ENCODE data around the gene PRDM16. TPM values are rescaled to one million over a fixed set of nuclear protein-coding genes. Genes with fewer than 3 reads are reported as not detected.

The PRDM16 gene
- polyA plus RNA-seq, 1 donor (not counting 4 experiments of a cell fraction or from before 2014, with no cell fraction given) = 0.05 TPM

DNA sequence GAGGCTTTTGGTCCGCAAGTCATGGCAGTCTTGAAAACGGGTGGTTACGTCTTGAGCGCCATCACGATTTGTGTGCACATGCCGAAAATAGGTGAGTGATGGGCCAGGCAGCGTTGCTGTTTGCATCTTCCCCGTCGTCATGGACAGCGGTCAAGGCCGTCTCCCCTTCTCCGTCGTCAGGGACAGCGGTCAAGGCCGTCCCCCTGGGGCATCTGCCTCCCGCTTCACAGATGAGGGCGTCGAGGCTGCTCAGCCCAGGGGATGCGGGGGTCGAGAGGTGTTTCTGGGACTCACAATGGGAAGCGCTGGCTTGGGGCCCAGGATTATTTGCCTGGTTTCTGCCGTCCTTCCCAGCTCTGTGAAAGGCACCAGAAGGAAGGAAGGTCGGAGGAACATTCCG, 162.2 kb downstream of the PRDM16 start:
- no peak for DNase-seq (ENCODE audit: low read depth, low spot score)
- Histone ChIP-seq H3K4me2 (ENCODE audit: control insufficient read depth, extremely low read depth, insufficient read depth, low read depth, low read length) (no peak overlapping the region), H3K4me1 (ENCODE audit: control insufficient read depth, extremely low read depth, insufficient read depth, low read length) (no peaks in the 10 kb centered on the region), H3K9me1 (ENCODE audit: control insufficient read depth, extremely low read depth, insufficient read depth, low read length) (no peaks in the 10 kb centered on the region), H2AFZ (ENCODE audit: control insufficient read depth, low read length) (no peak overlapping the region), H3K9ac (ENCODE audit: control insufficient read depth, extremely low read depth, insufficient read depth, low read length) (no peak overlapping the region), H3K27ac (ENCODE audit: control insufficient read depth, insufficient read depth, low read length) (no peak overlapping the region), H3K9me3 (ENCODE audit: control insufficient read depth, low read depth, low read length) (peaks cover 2% of the 10 kb centered on the region), H3K36me3 (ENCODE audit: control insufficient read depth in 2 of 2, extremely low read depth in 1 of 2, insufficient read depth in 2 of 2, low read length in 2 of 2) (no peaks in the 10 kb centered on the region), H4K20me1 (ENCODE audit: control insufficient read depth, extremely low read depth, insufficient read depth, low read length) (no peaks in the 10 kb centered on the region), H3K4me3 (ENCODE audit: control insufficient read depth in 2 of 3, extremely low read depth in 1 of 3, insufficient read depth in 2 of 3, low read depth in 1 of 3, low read length in 3 of 3) (no peak overlapping the region), H3K79me2 (ENCODE audit: control insufficient read depth, insufficient read depth, low read length) (no peaks in the 10 kb centered on the region), H3K27me3 (ENCODE audit: control insufficient read depth, extremely low read depth, insufficient read depth, low read length) (no peaks in the 10 kb centered on the region)
- dilution Hi-C loops (cut with MboI; ENCODE audit: extremely low pct_ligation_motif_present, low sequenced_read_pairs) = no loop called here
- no peak for TF ChIP-seq EZH2 (IDR thresholded peaks at IDR 0.05; ENCODE audit: low read length)
- TF ChIP-seq, protein P1, sequence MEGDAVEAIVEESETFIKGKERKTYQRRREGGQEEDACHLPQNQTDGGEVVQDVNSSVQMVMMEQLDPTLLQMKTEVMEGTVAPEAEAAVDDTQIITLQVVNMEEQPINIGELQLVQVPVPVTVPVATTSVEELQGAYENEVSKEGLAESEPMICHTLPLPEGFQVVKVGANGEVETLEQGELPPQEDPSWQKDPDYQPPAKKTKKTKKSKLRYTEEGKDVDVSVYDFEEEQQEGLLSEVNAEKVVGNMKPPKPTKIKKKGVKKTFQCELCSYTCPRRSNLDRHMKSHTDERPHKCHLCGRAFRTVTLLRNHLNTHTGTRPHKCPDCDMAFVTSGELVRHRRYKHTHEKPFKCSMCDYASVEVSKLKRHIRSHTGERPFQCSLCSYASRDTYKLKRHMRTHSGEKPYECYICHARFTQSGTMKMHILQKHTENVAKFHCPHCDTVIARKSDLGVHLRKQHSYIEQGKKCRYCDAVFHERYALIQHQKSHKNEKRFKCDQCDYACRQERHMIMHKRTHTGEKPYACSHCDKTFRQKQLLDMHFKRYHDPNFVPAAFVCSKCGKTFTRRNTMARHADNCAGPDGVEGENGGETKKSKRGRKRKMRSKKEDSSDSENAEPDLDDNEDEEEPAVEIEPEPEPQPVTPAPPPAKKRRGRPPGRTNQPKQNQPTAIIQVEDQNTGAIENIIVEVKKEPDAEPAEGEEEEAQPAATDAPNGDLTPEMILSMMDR (optimal IDR thresholded peaks at IDR 0.05 in 1 of 3, IDR thresholded peaks at IDR 0.05 in 1 of 3, conservative IDR thresholded peaks at IDR 0.05 in 1 of 3; ENCODE audit: extremely low read depth in 1 of 3, insufficient read depth in 2 of 3, low read length in 3 of 3) = no peak
- FAIRE-seq = no peak

DNA sequence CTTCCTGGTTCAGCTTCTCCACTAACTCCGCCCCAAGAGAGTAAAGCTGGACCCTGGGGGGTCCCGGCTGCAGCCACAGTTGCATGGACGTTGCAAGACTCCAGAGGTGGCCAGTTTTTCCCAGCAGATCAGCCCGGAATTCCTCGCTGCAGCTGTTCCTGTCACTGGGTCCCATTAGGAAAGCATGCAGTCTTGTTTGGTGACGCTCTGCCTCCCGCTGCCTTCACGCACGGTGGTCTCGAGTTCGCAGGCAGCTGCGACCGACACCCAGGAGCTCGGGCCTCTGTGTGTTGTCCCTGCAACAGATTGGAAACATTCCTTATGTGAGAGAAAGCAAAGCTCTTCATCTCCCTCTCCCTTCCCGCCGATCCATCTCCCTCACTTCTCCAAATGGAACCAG, 162.8 kb downstream of the PRDM16 start:
- no peaks in the 10 kb centered on the region for H3K27me3 ChIP-seq (ENCODE audit: control insufficient read depth, extremely low read depth, insufficient read depth, low read length)
- peaks cover 2% of the 10 kb centered on the region for H3K9me3 ChIP-seq (ENCODE audit: control insufficient read depth, low read depth, low read length)
- H3K9me1 ChIP-seq (ENCODE audit: control insufficient read depth, extremely low read depth, insufficient read depth, low read length) = no peaks in the 10 kb centered on the region
- TF ChIP-seq, protein P1 (optimal IDR thresholded peaks at IDR 0.05 in 1 of 3, IDR thresholded peaks at IDR 0.05 in 1 of 3, conservative IDR thresholded peaks at IDR 0.05 in 1 of 3; ENCODE audit: extremely low read depth in 1 of 3, insufficient read depth in 2 of 3, low read length in 3 of 3) = no peak
- no peak for TF ChIP-seq EZH2 (IDR thresholded peaks at IDR 0.05; ENCODE audit: low read length)
- no peak overlapping the region for H3K9ac ChIP-seq (ENCODE audit: control insufficient read depth, extremely low read depth, insufficient read depth, low read length)
- H3K4me1 ChIP-seq (ENCODE audit: control insufficient read depth, extremely low read depth, insufficient read depth, low read length) = no peaks in the 10 kb centered on the region
- no peaks in the 10 kb centered on the region for H3K79me2 ChIP-seq (ENCODE audit: control insufficient read depth, insufficient read depth, low read length)
- H3K4me2 ChIP-seq (ENCODE audit: control insufficient read depth, extremely low read depth, insufficient read depth, low read depth, low read length) = no peak overlapping the region
- H3K4me3 ChIP-seq (ENCODE audit: control insufficient read depth in 2 of 3, extremely low read depth in 1 of 3, insufficient read depth in 2 of 3, low read depth in 1 of 3, low read length in 3 of 3) = no peak overlapping the region
- FAIRE-seq (no peak), DNase-seq (ENCODE audit: low read depth, low spot score) (no peak)
- H3K27ac ChIP-seq (ENCODE audit: control insufficient read depth, insufficient read depth, low read length) = no peak overlapping the region
- no peaks in the 10 kb centered on the region for H3K36me3 ChIP-seq (ENCODE audit: control insufficient read depth in 2 of 2, extremely low read depth in 1 of 2, insufficient read depth in 2 of 2, low read length in 2 of 2)
- dilution Hi-C loops (cut with MboI; ENCODE audit: extremely low pct_ligation_motif_present, low sequenced_read_pairs) = no loop called here
- H4K20me1 ChIP-seq (ENCODE audit: control insufficient read depth, extremely low read depth, insufficient read depth, low read length) = no peaks in the 10 kb centered on the region
- H2AFZ ChIP-seq (ENCODE audit: control insufficient read depth, low read length) = no peak overlapping the region
